GM19240 (cell line): ENCODE data around the gene BPIFB6.

Experiments used
- DNase-seq: peaks from one replicate; pipeline ENCODE4 v3.0.0; 2011; ENCODE audit warnings: low spot score; ENCODE audit not compliant: insufficient read length

Gene BPIFB6

GRCh38 chr20:33031531-33031930, at the start of gene BPIFB6:
Gene BPIFB6 (plus strand): TSS chr20:33031648. CDS start chr20:33031648, 0 bp downstream.
- DNase-seq: no peak

GRCh38 chr20:32982617-32983458, 48.6 kb upstream of the BPIFB6 start:
- no peak for DNase-seq

- DNase-seq: no peak
These were observed 47.9 kb upstream of the BPIFB6 start for GRCh38 chr20:32983459-32984112.

- DNase-seq: no peak
These were observed 47.3 kb upstream of the BPIFB6 start for GRCh38 chr20:32984196-32984595.

GRCh38 chr20:32984631-32985354, 46.7 kb upstream of the BPIFB6 start:
- DNase-seq: no peak

- DNase-seq: no peak
These were observed 45.9 kb upstream of the BPIFB6 start for GRCh38 chr20:32985596-32985995.

GRCh38 chr20:32986331-32986966, 45.0 kb upstream of the BPIFB6 start:
- no peak for DNase-seq

- no peak for DNase-seq
These were observed 44.2 kb upstream of the BPIFB6 start for GRCh38 chr20:32987044-32987825.

GRCh38 chr20:32988008-32988407, 43.4 kb upstream of the BPIFB6 start:
- no peak for DNase-seq

GRCh38 chr20:32989507-32990283, 41.8 kb upstream of the BPIFB6 start:
- DNase-seq: no peak

- DNase-seq: no peak
These were observed 41.0 kb upstream of the BPIFB6 start for GRCh38 chr20:32990426-32990825.

- no peak for DNase-seq
These were observed 40.1 kb upstream of the BPIFB6 start for GRCh38 chr20:32991383-32991782.

- no peak for DNase-seq
These were observed 39.4 kb upstream of the BPIFB6 start for GRCh38 chr20:32991792-32992641.

GRCh38 chr20:32993496-32994050, 37.9 kb upstream of the BPIFB6 start:
- no peak for DNase-seq

- no peak for DNase-seq
These were observed 35.6 kb upstream of the BPIFB6 start for GRCh38 chr20:32995802-32996201.

- no peak for DNase-seq
These were observed 34.0 kb upstream of the BPIFB6 start for GRCh38 chr20:32997431-32997830.

- no peak for DNase-seq
These were observed 31.7 kb upstream of the BPIFB6 start for GRCh38 chr20:32999603-33000250.

- DNase-seq: no peak
These were observed 30.5 kb upstream of the BPIFB6 start for GRCh38 chr20:33000802-33001466.
